K562 (cell line): ENCODE results near the gene KRAS. TPM values are rescaled to one million over a fixed set of nuclear protein-coding genes. Genes with fewer than 3 reads are reported as not detected.

Experiments
- CUX1 ChIP-seq: fragments of 200-800 bp; sonication (Bioruptor generic); IDR thresholded peaks from 2 replicates; pipeline ENCODE4 v1.6.1; 2016; ENCODE audit warnings: missing genetic modification characterization, missing compliant biosample characterization
- HMG20A ChIP-seq: fragments of 450-650 bp; formaldehyde crosslinking; conservative IDR thresholded peaks from 2 replicates; pipeline ENCODE4 v1.4.0; 2020; ENCODE audit warnings: mild to moderate bottlenecking, mixed read lengths
- NR2F6 ChIP-seq: fragments of 450-650 bp; formaldehyde crosslinking; IDR thresholded peaks from 2 replicates; pipeline ENCODE4 v1.4.0; 2020; ENCODE audit warnings: mild to moderate bottlenecking
- NR4A1 ChIP-seq, 2 experiments: fragments of 250-450 bp in 1 of 2; fragments of 450-650 bp in 1 of 2; sonication (Bioruptor Pico) in 1 of 2; IDR thresholded peaks; 2 replicates each; pipeline versions ENCODE4 v1.4.0 to v1.6.1; 2016 to 2020; ENCODE audit warnings: mild to moderate bottlenecking in 2 of 2, missing compliant biosample characterization in 1 of 2, missing genetic modification characterization in 1 of 2, moderate library complexity in 1 of 2
- PHB ChIP-seq: fragments of 250-450 bp; sonication (Bioruptor Pico); IDR thresholded peaks from 2 replicates; pipeline ENCODE4 v1.5.0; 2021
- PURB ChIP-seq: sonication (generic); formaldehyde crosslinking; IDR thresholded peaks from 2 replicates; pipeline ENCODE4 v1.9.0; 2021; ENCODE audit warnings: low read depth, mild to moderate bottlenecking, missing genetic modification reagents
- RFX5 ChIP-seq: IDR thresholded peaks from 2 replicates; pipeline ENCODE4 v1.6.1; 2011; ENCODE audit warnings: low read depth, mild to moderate bottlenecking, improper control_type of control experiment, low read length
- SRSF9 ChIP-seq: fragments of 200-400 bp; formaldehyde crosslinking; IDR thresholded peaks from 2 replicates; pipeline ENCODE4 v1.6.1; 2017; ENCODE audit warnings: low read depth, low read length, borderline replicate concordance
- TCF7 ChIP-seq: sonication (generic); IDR thresholded peaks from 2 replicates; pipeline ENCODE4 v1.6.1; 2016; ENCODE audit warnings: antibody characterized with exemption, borderline replicate concordance
- ZC3H11A ChIP-seq: IDR thresholded peaks from 2 replicates; pipeline ENCODE4 v1.6.1; 2012; ENCODE audit warnings: low read depth, low read length, improper control_type of control experiment
- ZFP1 ChIP-seq: fragments of 450-650 bp; formaldehyde crosslinking; IDR thresholded peaks from 2 replicates; pipeline ENCODE4 v1.4.0; 2020; ENCODE audit warnings: mild to moderate bottlenecking, mixed read lengths
- ZMIZ1 ChIP-seq, 2 experiments: fragments of 150-350 bp in 1 of 2; IDR thresholded peaks; 2 replicates each; pipeline ENCODE4 v1.6.1; 2012 to 2016; ENCODE audit warnings: low read depth in 2 of 2, low read length in 2 of 2, mild to moderate bottlenecking in 1 of 2, moderate library complexity in 1 of 2
- ZNF282 ChIP-seq: sonication (generic); formaldehyde crosslinking; IDR thresholded peaks from 2 replicates; pipeline ENCODE4 v1.8.1; 2023; ENCODE audit warnings: missing genetic modification reagents
- ZNF347 ChIP-seq: fragments of 450-650 bp; formaldehyde crosslinking; IDR thresholded peaks from 2 replicates; pipeline ENCODE4 v1.4.0; 2020; ENCODE audit warnings: low read depth, mild to moderate bottlenecking, moderate library complexity
- ZNF511 ChIP-seq: sonication (generic); formaldehyde crosslinking; IDR thresholded peaks from 2 replicates; pipeline ENCODE4 v1.8.0; 2022; ENCODE audit warnings: mild to moderate bottlenecking, missing genetic modification reagents
- polyA plus RNA-seq, 8 experiments: library from polyadenylated mRNA; depleted of rRNA in 4 of 8; stranded (reverse) in 5 of 8; unstranded in 3 of 8; fragments of >200 nt; fragmentation: Nextera tagmentation in 2 of 8; fragmentation: Illumina TruSeq in 1 of 8; extraction: Ambion mirVana in 2 of 8; extraction: Trizol in 1 of 8; gene quantifications; 2 replicates each; pipeline versions ENCODE4 v1.2.1 to v1.2.3, GENCODE V29; 2011 to 2014; ENCODE audit warnings: inconsistent platforms in 1 of 8, missing spikeins in 1 of 8
- total RNA-seq, 7 experiments: library from RNA; depleted of rRNA in 6 of 7; stranded (reverse); fragments of >200 nt in 6 of 7; fragmentation: Illumina TruSeq in 2 of 7; extraction: Trizol in 2 of 7; gene quantifications; 2 replicates each; pipeline versions ENCODE4 v1.2.1 to v1.2.3, GENCODE V29; 2011 to 2021; ENCODE audit warnings: low replicate concordance in 1 of 7
- TF ChIP-seq, protein P1 (sequence below): sonication (generic); formaldehyde crosslinking; IDR thresholded peaks from 2 replicates; pipeline ENCODE4 v1.8.1; 2022; ENCODE audit warnings: missing genetic modification reagents

The KRAS gene
- total and polyA plus RNA-seq, 9 of the 15 experiments (the other 6 are each of a cell fraction or from before 2014, with no cell fraction given) = 7.2 to 21.2 (median 12.7) TPM

DNA sequence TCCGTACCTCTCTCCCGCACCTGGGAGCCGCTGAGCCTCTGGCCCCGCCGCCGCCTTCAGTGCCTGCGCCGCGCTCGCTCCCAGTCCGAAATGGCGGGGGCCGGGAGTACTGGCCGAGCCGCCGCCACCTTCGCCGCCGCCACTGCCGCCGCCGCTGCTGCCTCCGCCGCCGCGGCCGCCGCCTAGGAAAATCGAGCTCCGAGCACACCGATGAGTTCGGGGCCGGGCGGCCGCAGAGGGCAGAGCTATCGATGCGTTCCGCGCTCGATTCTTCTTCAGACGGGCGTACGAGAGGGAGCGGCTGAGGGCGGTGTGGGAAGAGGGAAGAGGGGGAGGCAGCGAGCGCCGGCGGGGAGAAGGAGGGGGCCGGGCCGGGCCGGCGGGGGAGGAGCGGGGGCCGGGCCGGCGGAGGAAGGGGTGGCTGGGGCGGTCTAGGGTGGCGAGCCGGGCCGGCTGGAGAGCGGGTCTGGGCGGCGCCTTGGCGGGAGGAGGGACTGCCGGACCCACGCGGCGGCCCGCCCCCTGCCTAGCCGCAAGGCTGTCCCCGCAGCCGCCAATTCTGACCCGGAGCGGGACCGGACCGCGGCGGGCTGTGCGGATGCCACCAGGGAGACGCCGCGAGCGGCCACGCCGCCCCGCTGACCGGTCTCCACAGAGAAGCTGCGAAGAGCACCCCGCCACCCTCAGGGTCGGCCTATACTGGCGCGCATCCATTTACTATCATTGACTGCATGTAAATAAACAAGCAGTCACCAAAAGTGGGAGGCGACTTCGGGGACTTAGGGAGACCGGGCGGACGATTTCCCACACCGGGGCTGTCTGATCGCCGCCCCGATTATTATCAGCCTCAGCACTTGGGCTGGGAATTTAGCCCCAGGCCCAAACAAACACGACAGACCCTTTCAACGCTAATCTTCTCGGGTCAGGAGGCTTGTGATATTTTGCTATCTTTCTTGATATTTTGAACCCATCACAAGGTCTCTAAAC lies at the start of gene KRAS (continued):
- TF ChIP-seq CUX1 (CRISPR knock-in tag) (no peak), ZNF511 (CRISPR knock-in tag) (no peak), NR2F6 (CRISPR knock-in tag) (no peak), ZMIZ1 (IDR thresholded peaks at IDR 0.05; ENCODE audit: low read depth in 2 of 2, low read length in 2 of 2) (peak in 1 of 2 experiments; percentile 93; a peak in 2 of 4 replicates), NR4A1 (CRISPR knock-in tag; IDR thresholded peaks at IDR 0.05) (no peak), NR4A1 (tag; IDR thresholded peaks at IDR 0.05) (no peak), RFX5 (no peak), ZFP1 (CRISPR knock-in tag) (no peak), ZNF347 (CRISPR knock-in tag) (no peak), PURB (CRISPR knock-in tag) (no peak), HMG20A (CRISPR knock-in tag) (no peak), PHB (CRISPR knock-in tag) (no peak), ZNF282 (CRISPR knock-in tag) (peak; percentile 89; the same call in 1 of the 2 replicates), SRSF9 (no peak), TCF7 (no peak), ZC3H11A (no peak)
- TF ChIP-seq, protein P1, sequence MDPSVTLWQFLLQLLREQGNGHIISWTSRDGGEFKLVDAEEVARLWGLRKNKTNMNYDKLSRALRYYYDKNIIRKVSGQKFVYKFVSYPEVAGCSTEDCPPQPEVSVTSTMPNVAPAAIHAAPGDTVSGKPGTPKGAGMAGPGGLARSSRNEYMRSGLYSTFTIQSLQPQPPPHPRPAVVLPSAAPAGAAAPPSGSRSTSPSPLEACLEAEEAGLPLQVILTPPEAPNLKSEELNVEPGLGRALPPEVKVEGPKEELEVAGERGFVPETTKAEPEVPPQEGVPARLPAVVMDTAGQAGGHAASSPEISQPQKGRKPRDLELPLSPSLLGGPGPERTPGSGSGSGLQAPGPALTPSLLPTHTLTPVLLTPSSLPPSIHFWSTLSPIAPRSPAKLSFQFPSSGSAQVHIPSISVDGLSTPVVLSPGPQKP (CRISPR knock-in tag) = no peak
